ENCODE data around the gene IFT81.
A peak's percentile ranks its signal among the peaks of the same experiment; 100 is the strongest.

Gene IFT81

DNA sequence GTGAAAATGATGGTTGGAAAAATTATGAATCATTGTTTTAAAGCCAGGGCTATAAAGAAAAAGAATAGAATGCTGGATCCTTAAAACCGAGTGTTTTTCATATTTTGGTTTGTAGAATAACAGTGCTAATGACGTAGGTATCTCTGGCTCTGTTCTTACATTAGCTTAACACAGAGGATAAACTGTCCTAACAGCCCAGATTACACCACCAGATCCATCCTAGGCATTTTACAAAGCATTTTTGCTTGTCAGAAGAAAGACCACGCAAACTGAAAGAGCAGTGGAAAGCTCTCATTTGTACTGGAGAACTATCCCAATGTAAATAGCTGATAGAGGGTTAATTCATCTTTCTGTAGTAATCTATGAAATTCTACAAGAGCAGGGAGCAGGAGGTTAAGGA, 13.6 kb downstream of the IFT81 start:
- H3K4me3 ChIP-seq (ENCODE audit: low read depth, low read length) = no peak overlapping the region
- DNase-seq (ENCODE audit: low read depth) = no peak
- TF ChIP-seq CTCF (IDR thresholded peaks at IDR 0.05; ENCODE audit: insufficient read depth, low read depth, low read length, missing control alignments) = no peak

- TF ChIP-seq CTCF (IDR thresholded peaks at IDR 0.05; ENCODE audit: insufficient read depth, low read depth, low read length, missing control alignments) = no peak
- no peak overlapping the region for H3K4me3 ChIP-seq (ENCODE audit: low read depth, low read length)
- no peak for DNase-seq (ENCODE audit: low read depth)
These were observed 17.2 kb downstream of the IFT81 start for GRCh38 chr12:110141389-110141788.

GRCh38 chr12:110146986-110147385, 22.8 kb downstream of the IFT81 start:
- no peak for DNase-seq (ENCODE audit: low read depth)
- H3K4me3 ChIP-seq (ENCODE audit: low read depth, low read length) = no peak overlapping the region
- TF ChIP-seq CTCF (IDR thresholded peaks at IDR 0.05; ENCODE audit: insufficient read depth, low read depth, low read length, missing control alignments) = no peak

DNA sequence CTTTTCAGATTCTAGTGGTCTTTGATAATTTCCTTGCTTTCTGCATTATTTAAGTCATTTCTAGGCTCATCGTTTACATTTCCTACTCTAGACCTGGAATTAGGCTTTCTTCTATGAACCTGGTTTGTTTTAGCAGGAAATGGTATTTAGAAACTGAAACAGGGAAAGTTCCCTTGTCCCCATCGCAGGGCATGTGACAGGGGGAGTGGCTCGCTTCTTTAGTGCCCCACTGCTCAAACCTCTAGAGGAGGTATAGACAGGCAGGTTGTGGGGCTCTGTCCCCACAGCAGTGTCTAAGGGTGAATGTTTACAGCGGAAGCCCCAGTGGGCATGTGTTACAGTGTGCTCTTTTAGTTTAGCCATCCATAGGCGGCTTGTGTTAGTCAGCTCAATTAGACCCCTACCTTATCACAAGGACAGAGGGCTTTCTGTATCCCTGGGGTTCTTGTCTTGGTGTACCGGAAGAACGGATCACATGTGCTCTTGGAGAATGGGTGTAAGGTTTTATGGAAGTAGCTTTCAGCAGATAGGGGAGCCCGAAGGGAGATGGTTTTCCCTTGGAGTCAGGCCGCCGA, 25.0 kb downstream of the IFT81 start:
- H3K4me3 ChIP-seq (ENCODE audit: low read depth, low read length) = no peak overlapping the region
- DNase-seq (ENCODE audit: low read depth) = peak; percentile 19
- TF ChIP-seq CTCF (IDR thresholded peaks at IDR 0.05; ENCODE audit: insufficient read depth, low read depth, low read length, missing control alignments) = no peak

- no peak for TF ChIP-seq CTCF (IDR thresholded peaks at IDR 0.05; ENCODE audit: insufficient read depth, low read depth, low read length, missing control alignments)
- H3K4me3 ChIP-seq (ENCODE audit: low read depth, low read length) = no peak overlapping the region
- no peak for DNase-seq (ENCODE audit: low read depth)
These were observed 32.6 kb downstream of the IFT81 start for GRCh38 chr12:110156766-110157165.

- H3K4me3 ChIP-seq (ENCODE audit: low read depth, low read length) = no peak overlapping the region
- no peak for DNase-seq (ENCODE audit: low read depth)
- TF ChIP-seq CTCF (IDR thresholded peaks at IDR 0.05; ENCODE audit: insufficient read depth, low read depth, low read length, missing control alignments) = no peak
These were observed 33.4 kb downstream of the IFT81 start for GRCh38 chr12:110157539-110157938.

DNA sequence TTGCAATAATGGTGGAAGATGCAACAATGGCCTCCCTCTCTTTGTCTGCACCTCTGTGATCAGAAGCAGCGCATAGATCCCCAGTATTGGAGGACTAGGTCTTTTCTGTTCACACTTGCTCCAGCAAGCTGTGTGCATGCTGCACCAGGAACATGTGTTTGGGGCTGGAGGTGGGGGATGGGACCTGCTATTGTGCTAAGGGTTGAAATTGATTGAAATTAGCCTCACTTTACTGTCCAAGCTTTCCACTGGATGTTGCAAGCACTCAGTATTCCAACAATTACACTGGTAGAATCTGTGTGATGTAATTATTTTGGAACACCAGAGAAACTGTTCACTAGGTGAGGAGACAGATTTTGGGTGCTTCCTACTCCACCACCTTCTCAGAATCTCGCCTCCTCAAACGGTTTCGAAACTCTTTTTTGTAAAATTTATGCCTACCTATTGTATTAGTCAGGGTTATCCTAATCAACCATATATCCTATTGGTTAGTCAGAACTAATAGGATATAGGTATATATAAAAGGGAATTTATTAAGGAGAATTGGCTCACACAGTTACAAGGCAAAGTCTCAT, 35.6 kb downstream of the IFT81 start:
- TF ChIP-seq CTCF (IDR thresholded peaks at IDR 0.05; ENCODE audit: insufficient read depth, low read depth, low read length, missing control alignments) = no peak
- no peak overlapping the region for H3K4me3 ChIP-seq (ENCODE audit: low read depth, low read length)
- DNase-seq (ENCODE audit: low read depth) = no peak
